ENCODE results near the gene COQ9.
A peak's percentile ranks its signal among the peaks of the same experiment; 100 is the strongest.
"Not testable (repeated sequence)": the region's sequence is repeated elsewhere in the genome, so short reads cannot be mapped to it uniquely, and the experiment has no call there.

COQ9 gene

GRCh38 chr16:57485916-57486857 is 38.9 kb downstream of the COQ9 start, which contains the start of gene DOK4:
DOK4 (minus strand) TSS chr16:57486493; CDS start chr16:57479507, 6,986 bp downstream.
- DNase-seq (ENCODE audit: low read depth): peak; percentile 68

- DNase-seq (ENCODE audit: low read depth): no peak
These were observed 39.9 kb downstream of the COQ9 start for GRCh38 chr16:57486858-57487834.

- no peak for DNase-seq (ENCODE audit: low read depth)
These were observed 42.0 kb downstream of the COQ9 start for GRCh38 chr16:57489229-57489628.

GRCh38 chr16:57493767-57494166 is 46.5 kb downstream of the COQ9 start:
- no peak for DNase-seq (ENCODE audit: low read depth)

- no peak for DNase-seq (ENCODE audit: low read depth)
These were observed 49.8 kb downstream of the COQ9 start for GRCh38 chr16:57497121-57497520.

GRCh38 chr16:57498031-57498430 is 50.8 kb downstream of the COQ9 start:
- no peak for DNase-seq (ENCODE audit: low read depth)

GRCh38 chr16:57499941-57500340 is 52.7 kb downstream of the COQ9 start:
- DNase-seq (ENCODE audit: low read depth): not testable (repeated sequence)

GRCh38 chr16:57500578-57501111 is 53.4 kb downstream of the COQ9 start:
- no peak for DNase-seq (ENCODE audit: low read depth)

GRCh38 chr16:57501492-57501891 is 54.2 kb downstream of the COQ9 start:
- no peak for DNase-seq (ENCODE audit: low read depth)

GRCh38 chr16:57502048-57502775 is 54.9 kb downstream of the COQ9 start:
- no peak for DNase-seq (ENCODE audit: low read depth)

GRCh38 chr16:57503366-57503765 is 56.1 kb downstream of the COQ9 start:
- no peak for DNase-seq (ENCODE audit: low read depth)

GRCh38 chr16:57504001-57504400 is 56.7 kb downstream of the COQ9 start:
- no peak for DNase-seq (ENCODE audit: low read depth)

GRCh38 chr16:57504491-57504890 is 57.2 kb downstream of the COQ9 start:
- DNase-seq (ENCODE audit: low read depth): no peak

GRCh38 chr16:57505169-57505568 is 57.9 kb downstream of the COQ9 start:
- DNase-seq (ENCODE audit: low read depth): no peak

GRCh38 chr16:57507136-57508034 is 60.1 kb downstream of the COQ9 start:
- no peak for DNase-seq (ENCODE audit: low read depth)

GRCh38 chr16:57508035-57508425 is 60.8 kb downstream of the COQ9 start:
- DNase-seq (ENCODE audit: low read depth): no peak

GRCh38 chr16:57509231-57509923 is 62.1 kb downstream of the COQ9 start:
- no peak for DNase-seq (ENCODE audit: low read depth)

GRCh38 chr16:57510016-57510871 is 63.0 kb downstream of the COQ9 start:
- no peak for DNase-seq (ENCODE audit: low read depth)

Measured in stimulated activated CD8-positive, alpha-beta memory T cell treated with anti-CD3 and anti-CD28 coated beads, Interleukin-12 subunit alpha, Interleukin-12 subunit beta, amount 100 ng/mL, for 4 hours (primary cell).